Panc1 (cell line): ENCODE results near the gene SLC41A3. TPM values are rescaled to one million over a fixed set of nuclear protein-coding genes. Genes with fewer than 3 reads are reported as not detected.
A peak's percentile ranks its signal among the peaks of the same experiment; 100 is the strongest.

ENCODE experiments used
- ATAC-seq: fragments of 200-7000 bp; cut with Tn5 transposase; 2 replicates; pipeline ENCODE4 v1.9.1; 2020; ENCODE audit warnings: mild to moderate bottlenecking, moderate library complexity
- BruUV-seq: library from RNA; stranded (reverse); fragments of 400-500 nt; replicated peaks from 2 replicates; lab custom pipeline; 2021; lab: Mats Ljungman, UMichigan
- CTCF ChIA-PET: fragments of 300-600 bp; sonication (Branson Sonifier 250); formaldehyde crosslinking; loops from one replicate; lab custom pipeline; 2022; ENCODE audit warnings: antibody characterized with exemption; lab: Charles Lee
- POLR2A ChIA-PET: fragments of 300-600 bp; sonication (Branson Sonifier 250); formaldehyde crosslinking; loops from one replicate; lab custom pipeline; 2022; ENCODE audit warnings: antibody characterized with exemption; lab: Charles Lee
- DNase-seq: peaks from one replicate; pipeline ENCODE4 v3.0.0-alpha.2; 2010; ENCODE audit warnings: low read depth, low spot score
- H3K27ac ChIP-seq: 2 replicates; pipeline ENCODE4 v1.5.1; 2011; ENCODE audit warnings: mild to moderate bottlenecking, low read length, inconsistent platforms
- H3K27me3 ChIP-seq: fragments of 200-500 bp; sonication (Bioruptor generic); 2 replicates; pipeline ENCODE4 v1.6.0; 2014; ENCODE audit warnings: low read length, inconsistent platforms; ENCODE audit not compliant: control insufficient read depth, insufficient read depth
- H3K36me3 ChIP-seq: fragments of 200-500 bp; sonication (Bioruptor generic); 2 replicates; pipeline ENCODE4 v1.5.1; 2014; ENCODE audit warnings: inconsistent platforms, mild to moderate bottlenecking, low read length, moderate library complexity; ENCODE audit not compliant: control insufficient read depth, insufficient read depth
- H3K4me1 ChIP-seq: 2 replicates; pipeline ENCODE4 v1.5.1; 2011; ENCODE audit warnings: inconsistent platforms, mild to moderate bottlenecking, low read length, moderate library complexity; ENCODE audit not compliant: control insufficient read depth, insufficient read depth
- H3K4me3 ChIP-seq, 2 experiments: 2 replicates each; pipeline ENCODE4 v1.5.1; 2011 to 2012; ENCODE audit warnings: low read depth in 2 of 2, low read length in 2 of 2, mild to moderate bottlenecking in 2 of 2, inconsistent platforms in 1 of 2, moderate library complexity in 1 of 2
- H3K9me3 ChIP-seq: fragments of 200-500 bp; sonication (Bioruptor generic); 2 replicates; pipeline ENCODE4 v1.5.1; 2014; ENCODE audit warnings: low read depth, mild to moderate bottlenecking, inconsistent platforms, low read length, moderate library complexity; ENCODE audit not compliant: control insufficient read depth, insufficient read depth
- POLR2AphosphoS5 ChIP-seq: IDR thresholded peaks from 2 replicates; pipeline ENCODE4 v1.6.1; 2012; ENCODE audit warnings: mild to moderate bottlenecking, low read depth, low read length, moderate library complexity
- SIN3A ChIP-seq: IDR thresholded peaks from 2 replicates; pipeline ENCODE4 v1.6.1; 2012; ENCODE audit warnings: low read depth, mild to moderate bottlenecking, low read length, moderate library complexity, borderline replicate concordance; ENCODE audit not compliant: insufficient read depth
- TCF7L2 ChIP-seq: IDR thresholded peaks from 2 replicates; pipeline ENCODE4 v1.6.1; 2011; ENCODE audit warnings: mild to moderate bottlenecking, low read depth, low read length, inconsistent platforms
- in situ Hi-C: cut with HindIII; loops from 2 replicates; pipeline ENCODE4 v1.10.0; 2016; ENCODE audit warnings: low sequenced_read_pairs, low pct_unique_long_range_greater_than_20kb
- intact Hi-C: fragments of 100-400 bp; cut with micrococcal nuclease; formaldehyde crosslinking; loops from one replicate; pipeline ENCODE4 v1.10.0; 2022; ENCODE audit not compliant: unreplicated experiment
- total RNA-seq: library from RNA; stranded (reverse); gene quantifications from one replicate; pipeline ENCODE4 v1.2.1, GENCODE V29; 2021; ENCODE audit not compliant: unreplicated experiment
- TF ChIP-seq, protein P1 (sequence below), 2 experiments: IDR thresholded peaks; 2 replicates each; pipeline ENCODE4 v1.6.1; 2011 to 2012; ENCODE audit warnings: low read depth in 2 of 2, control low read depth in 1 of 2, low read length in 1 of 2, mild to moderate bottlenecking in 1 of 2, moderate library complexity in 1 of 2; ENCODE audit not compliant: insufficient read depth in 1 of 2
- TF ChIP-seq, protein P2 (sequence below): fragments of 450-650 bp; IDR thresholded peaks from 2 replicates; pipeline ENCODE4 v1.5.1; 2017; ENCODE audit warnings: mild to moderate bottlenecking

Gene SLC41A3
- total RNA-seq, 1 experiment from 2014 or later = 39.0 TPM

DNA sequence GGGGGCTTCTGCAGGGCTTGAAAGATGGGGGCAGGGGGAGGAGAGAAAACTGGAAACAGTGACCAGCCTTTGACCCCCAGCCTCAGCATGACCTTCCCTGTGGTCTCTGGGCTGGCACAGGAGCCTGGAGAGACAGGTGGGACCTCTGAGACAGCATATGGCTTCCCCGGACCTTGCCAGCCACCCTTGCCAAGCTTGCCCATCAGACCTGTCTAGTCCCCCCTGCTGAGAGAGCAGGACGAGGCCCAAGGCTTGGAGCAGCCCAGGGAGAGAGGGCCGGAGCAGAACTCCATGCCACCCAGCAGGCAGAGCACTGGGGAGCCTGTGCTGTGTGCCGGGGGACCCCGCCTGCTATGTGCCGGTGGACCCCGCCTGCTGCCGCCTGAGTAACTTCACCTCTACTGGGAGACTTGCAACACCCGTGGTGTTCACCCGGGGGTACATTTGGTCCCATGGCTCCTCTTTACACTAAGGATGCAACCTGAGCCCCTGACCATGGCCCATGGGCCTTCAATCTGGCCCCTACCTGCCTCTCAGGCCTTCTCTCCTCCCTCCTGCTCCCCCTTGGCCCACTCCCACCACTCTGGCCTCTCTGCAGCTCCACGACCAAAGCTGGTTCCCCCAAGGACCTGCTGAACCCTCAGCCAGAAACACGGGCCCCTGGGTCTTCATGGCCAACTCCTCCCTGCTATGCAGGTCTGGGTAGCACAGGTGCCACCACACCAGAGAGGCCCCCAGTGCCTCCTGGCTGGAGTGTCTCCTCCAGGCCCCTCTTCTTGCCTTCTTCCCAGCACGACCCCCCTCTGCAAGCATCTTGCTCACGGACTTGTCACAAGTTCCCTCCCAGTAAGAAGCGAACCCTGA lies 21.1 kb upstream of the SLC41A3 start:
- intact Hi-C loops = no loop called here
- Histone ChIP-seq H3K4me1 (no peaks in the 10 kb centered on the region), H3K27me3 (no peaks in the 10 kb centered on the region), H3K36me3 (no peaks in the 10 kb centered on the region), H3K4me3 (no peak overlapping the region), H3K9me3 (no peaks in the 10 kb centered on the region), H3K27ac (no peak overlapping the region)
- BruUV-seq = no TSS peak
- ATAC-seq (no peak), DNase-seq (no peak)
- ChIA-PET POLR2A (no interaction called here), CTCF (no interaction called here)
- in situ Hi-C loops = no loop called here
- TF ChIP-seq, protein P1, sequence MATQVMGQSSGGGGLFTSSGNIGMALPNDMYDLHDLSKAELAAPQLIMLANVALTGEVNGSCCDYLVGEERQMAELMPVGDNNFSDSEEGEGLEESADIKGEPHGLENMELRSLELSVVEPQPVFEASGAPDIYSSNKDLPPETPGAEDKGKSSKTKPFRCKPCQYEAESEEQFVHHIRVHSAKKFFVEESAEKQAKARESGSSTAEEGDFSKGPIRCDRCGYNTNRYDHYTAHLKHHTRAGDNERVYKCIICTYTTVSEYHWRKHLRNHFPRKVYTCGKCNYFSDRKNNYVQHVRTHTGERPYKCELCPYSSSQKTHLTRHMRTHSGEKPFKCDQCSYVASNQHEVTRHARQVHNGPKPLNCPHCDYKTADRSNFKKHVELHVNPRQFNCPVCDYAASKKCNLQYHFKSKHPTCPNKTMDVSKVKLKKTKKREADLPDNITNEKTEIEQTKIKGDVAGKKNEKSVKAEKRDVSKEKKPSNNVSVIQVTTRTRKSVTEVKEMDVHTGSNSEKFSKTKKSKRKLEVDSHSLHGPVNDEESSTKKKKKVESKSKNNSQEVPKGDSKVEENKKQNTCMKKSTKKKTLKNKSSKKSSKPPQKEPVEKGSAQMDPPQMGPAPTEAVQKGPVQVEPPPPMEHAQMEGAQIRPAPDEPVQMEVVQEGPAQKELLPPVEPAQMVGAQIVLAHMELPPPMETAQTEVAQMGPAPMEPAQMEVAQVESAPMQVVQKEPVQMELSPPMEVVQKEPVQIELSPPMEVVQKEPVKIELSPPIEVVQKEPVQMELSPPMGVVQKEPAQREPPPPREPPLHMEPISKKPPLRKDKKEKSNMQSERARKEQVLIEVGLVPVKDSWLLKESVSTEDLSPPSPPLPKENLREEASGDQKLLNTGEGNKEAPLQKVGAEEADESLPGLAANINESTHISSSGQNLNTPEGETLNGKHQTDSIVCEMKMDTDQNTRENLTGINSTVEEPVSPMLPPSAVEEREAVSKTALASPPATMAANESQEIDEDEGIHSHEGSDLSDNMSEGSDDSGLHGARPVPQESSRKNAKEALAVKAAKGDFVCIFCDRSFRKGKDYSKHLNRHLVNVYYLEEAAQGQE (IDR thresholded peaks at IDR 0.05; ENCODE audit: insufficient read depth in 1 of 2, low read depth in 2 of 2, low read length in 1 of 2) = no peak
- TF ChIP-seq, protein P2, sequence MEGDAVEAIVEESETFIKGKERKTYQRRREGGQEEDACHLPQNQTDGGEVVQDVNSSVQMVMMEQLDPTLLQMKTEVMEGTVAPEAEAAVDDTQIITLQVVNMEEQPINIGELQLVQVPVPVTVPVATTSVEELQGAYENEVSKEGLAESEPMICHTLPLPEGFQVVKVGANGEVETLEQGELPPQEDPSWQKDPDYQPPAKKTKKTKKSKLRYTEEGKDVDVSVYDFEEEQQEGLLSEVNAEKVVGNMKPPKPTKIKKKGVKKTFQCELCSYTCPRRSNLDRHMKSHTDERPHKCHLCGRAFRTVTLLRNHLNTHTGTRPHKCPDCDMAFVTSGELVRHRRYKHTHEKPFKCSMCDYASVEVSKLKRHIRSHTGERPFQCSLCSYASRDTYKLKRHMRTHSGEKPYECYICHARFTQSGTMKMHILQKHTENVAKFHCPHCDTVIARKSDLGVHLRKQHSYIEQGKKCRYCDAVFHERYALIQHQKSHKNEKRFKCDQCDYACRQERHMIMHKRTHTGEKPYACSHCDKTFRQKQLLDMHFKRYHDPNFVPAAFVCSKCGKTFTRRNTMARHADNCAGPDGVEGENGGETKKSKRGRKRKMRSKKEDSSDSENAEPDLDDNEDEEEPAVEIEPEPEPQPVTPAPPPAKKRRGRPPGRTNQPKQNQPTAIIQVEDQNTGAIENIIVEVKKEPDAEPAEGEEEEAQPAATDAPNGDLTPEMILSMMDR = no peak
- TF ChIP-seq TCF7L2 (no peak), SIN3A (no peak), POLR2AphosphoS5 (no peak)

DNA sequence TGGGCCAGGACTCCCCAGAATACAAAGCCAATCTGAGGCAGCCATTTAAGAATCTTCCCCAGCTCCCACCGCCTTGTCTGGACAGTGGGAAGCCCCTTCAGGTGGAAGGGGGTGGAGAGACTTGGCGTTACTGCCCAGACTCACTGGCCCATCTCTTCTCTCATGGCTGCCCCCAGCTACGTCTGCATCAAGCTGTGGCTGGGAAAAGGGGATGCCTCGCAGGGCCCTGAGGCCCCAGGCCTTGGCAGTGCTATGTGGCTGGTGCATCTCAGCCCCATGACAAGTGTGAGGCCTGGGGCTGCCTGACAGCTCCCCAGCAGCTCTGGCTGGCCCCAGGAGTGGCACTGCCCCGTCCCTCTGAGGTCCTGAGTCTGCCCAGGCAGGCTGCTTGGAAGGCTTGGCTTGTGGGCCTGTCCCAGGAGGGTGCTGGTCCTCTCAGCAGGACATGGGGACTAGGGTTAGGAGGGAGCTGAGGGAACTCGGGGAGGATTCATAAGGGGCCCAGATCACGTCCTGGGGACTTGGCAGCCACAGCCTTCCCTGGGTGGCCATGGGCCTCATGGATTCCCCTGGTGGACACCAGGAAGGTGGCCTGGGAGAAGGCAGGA lies 20.2 kb upstream of the SLC41A3 start:
- TF ChIP-seq TCF7L2 = no peak
- no peak for TF ChIP-seq SIN3A
- TF ChIP-seq, protein P1 (IDR thresholded peaks at IDR 0.05; ENCODE audit: insufficient read depth in 1 of 2, low read depth in 2 of 2, low read length in 1 of 2) = no peak
- no peak for TF ChIP-seq POLR2AphosphoS5
- TF ChIP-seq, protein P2 = no peak
- no peaks in the 10 kb centered on the region for H3K4me1 ChIP-seq
- no TSS peak for BruUV-seq
- intact Hi-C loops (no loop called here), in situ Hi-C loops (no loop called here)
- ChIA-PET POLR2A (no interaction called here), CTCF (no interaction called here)
- DNase-seq (no peak), ATAC-seq (peak; percentile 24; the same call in 1 of the 2 replicates)
- H3K4me3 ChIP-seq = no peak overlapping the region
- no peaks in the 10 kb centered on the region for H3K36me3 ChIP-seq
- H3K27ac ChIP-seq = no peak overlapping the region
- no peaks in the 10 kb centered on the region for H3K27me3 ChIP-seq
- no peaks in the 10 kb centered on the region for H3K9me3 ChIP-seq
